ENCODE measurements around the gene TM4SF5. TPM values are rescaled to one million over a fixed set of nuclear protein-coding genes. Genes with fewer than 3 reads are reported as not detected.
A peak's percentile ranks its signal among the peaks of the same experiment; 100 is the strongest.

Gene TM4SF5
- total and polyA plus RNA-seq, 2 donors = 0.14 TPM; not detected in 1

DNA sequence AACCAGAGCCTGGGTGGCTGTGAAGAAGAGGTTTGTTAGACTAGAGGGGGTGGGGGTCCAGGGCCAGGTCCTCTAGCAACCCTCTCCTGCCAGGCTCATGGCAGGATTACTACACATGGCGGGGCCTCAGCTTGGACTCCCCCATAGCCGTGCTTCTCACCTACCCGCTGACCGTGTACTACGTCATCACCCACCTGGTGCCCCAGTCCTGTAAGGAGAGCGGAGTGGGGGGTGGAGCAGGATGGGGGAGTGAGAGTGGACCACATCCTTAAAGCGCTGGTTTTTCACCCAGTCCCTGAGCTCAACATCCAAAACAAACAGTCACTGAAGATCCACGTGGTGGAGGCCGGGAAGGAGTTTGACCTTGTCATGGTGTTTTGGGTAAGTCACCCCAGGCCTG lies 27.8 kb upstream of the TM4SF5 start:
- Histone ChIP-seq H3K4me1 (ENCODE audit: control insufficient read depth in 2 of 2, insufficient read depth in 2 of 2, low read length in 2 of 2) (peaks cover 9 to 26% of the 10 kb centered on the region in 2 donors), H3K27ac (ENCODE audit: low read depth in 1 of 2, low read length in 1 of 2) (no peak overlapping the region), H3K36me3 (ENCODE audit: control insufficient read depth in 2 of 2, insufficient read depth in 2 of 2, low read length in 1 of 2) (no peaks in the 10 kb centered on the region), H3K9me3 (ENCODE audit: control insufficient read depth in 2 of 2, insufficient read depth in 1 of 2, low read length in 1 of 2) (peaks cover 0 to 10% of the 10 kb centered on the region in 2 donors), H3K4me3 (ENCODE audit: low read length in 2 of 2) (no peak overlapping the region), H3K27me3 (ENCODE audit: control insufficient read depth in 2 of 2, insufficient read depth in 1 of 2, low read length in 1 of 2) (peaks cover 43 to 96% of the 10 kb centered on the region in 2 donors)
- WGBS = 97% methylated on average over 9 of the region's 9 CpGs
- DNase-seq (ENCODE audit: low read depth in 6 of 9, low spot score in 9 of 9) = no peak

DNA sequence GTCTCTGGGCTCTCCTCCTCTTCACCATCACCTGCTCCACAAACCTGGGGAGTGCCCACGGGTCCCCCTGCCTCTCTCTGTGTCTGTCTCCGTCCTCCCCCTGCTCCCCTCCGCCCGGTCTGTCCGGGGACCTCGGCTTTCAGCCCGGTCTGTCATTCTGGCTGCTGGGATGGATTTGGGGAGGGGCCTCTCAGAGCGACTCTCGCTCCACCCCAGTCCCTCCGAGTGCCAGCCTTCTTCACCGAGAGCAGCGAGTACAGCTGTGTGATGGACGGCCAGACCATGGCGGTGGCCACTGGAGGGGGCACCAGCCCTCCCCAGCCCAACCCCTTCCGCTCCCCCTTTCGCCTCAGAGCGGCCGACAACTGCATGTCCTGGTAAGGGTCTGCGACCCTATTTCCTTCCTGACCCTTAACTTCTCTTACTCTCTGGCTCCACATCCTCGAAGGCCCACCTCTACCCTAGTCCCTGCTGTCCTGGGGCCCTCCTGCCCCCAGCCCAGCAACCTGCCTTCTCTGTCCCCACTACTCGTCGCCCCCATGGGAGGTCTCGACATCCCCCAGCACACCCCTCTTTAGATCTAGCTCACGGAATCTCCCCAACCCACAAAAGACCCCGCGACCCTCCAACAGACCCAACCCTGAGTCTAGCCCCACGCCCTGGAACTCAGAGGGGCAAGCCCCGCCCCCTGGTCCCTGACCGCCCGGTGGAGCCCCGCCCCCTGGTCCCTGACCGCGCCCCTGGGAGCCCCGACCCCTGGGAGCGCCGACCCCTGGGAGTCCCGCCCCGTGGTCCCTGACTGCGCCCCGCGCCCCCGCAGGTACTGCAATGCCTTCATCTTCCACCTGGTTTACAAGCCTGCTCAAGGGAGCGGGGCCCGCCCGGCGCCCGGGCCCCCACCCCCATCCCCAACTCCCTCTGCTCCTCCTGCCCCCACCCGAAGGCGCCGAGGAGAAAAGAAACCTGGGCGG lies 26.4 kb upstream of the TM4SF5 start:
- peaks cover 0 to 10% of the 10 kb centered on the region in 2 donors for H3K9me3 ChIP-seq (ENCODE audit: control insufficient read depth in 2 of 2, insufficient read depth in 1 of 2, low read length in 1 of 2)
- no peak overlapping the region for H3K4me3 ChIP-seq (ENCODE audit: low read length in 2 of 2)
- H3K27me3 ChIP-seq (ENCODE audit: control insufficient read depth in 2 of 2, insufficient read depth in 1 of 2, low read length in 1 of 2) = peaks cover 29 to 92% of the 10 kb centered on the region in 2 donors
- H3K4me1 ChIP-seq (ENCODE audit: control insufficient read depth in 2 of 2, insufficient read depth in 2 of 2, low read length in 2 of 2) = peaks cover 0 to 17% of the 10 kb centered on the region in 2 donors
- no peak for DNase-seq (ENCODE audit: low read depth in 6 of 9, low spot score in 9 of 9)
- H3K27ac ChIP-seq (ENCODE audit: low read depth in 1 of 2, low read length in 1 of 2) = no peak overlapping the region
- WGBS = 27% methylated on average over 51 of the region's 51 CpGs
- H3K36me3 ChIP-seq (ENCODE audit: control insufficient read depth in 2 of 2, insufficient read depth in 2 of 2, low read length in 1 of 2) = no peaks in the 10 kb centered on the region

DNA sequence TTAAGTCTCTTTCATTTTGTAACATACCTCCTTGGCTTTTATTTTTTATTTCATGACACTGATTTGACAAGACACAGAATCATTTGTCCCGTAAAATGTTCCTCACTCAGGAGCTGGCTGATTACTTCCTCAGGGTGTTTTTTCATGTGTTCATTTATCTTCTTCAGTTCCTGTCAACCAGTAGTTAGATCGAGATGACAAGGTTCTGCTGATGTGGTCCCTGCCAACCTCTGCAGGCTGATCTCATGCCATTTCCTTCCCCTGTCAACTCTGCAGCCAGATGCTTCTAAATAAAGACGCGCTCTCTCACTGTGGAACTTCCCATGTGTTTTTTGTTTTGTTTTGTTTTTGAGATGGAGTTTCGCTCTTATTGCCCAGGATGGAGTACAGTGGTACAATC lies 23.8 kb upstream of the TM4SF5 start:
- Histone ChIP-seq H3K4me1 (ENCODE audit: control insufficient read depth in 2 of 2, insufficient read depth in 2 of 2, low read length in 2 of 2) (peaks cover 0 to 17% of the 10 kb centered on the region in 2 donors), H3K27ac (ENCODE audit: low read depth in 1 of 2, low read length in 1 of 2) (peak overlapping the region in 1 of 2 donors; percentile 1), H3K4me3 (ENCODE audit: low read length in 2 of 2) (no peak overlapping the region), H3K36me3 (ENCODE audit: control insufficient read depth in 2 of 2, insufficient read depth in 2 of 2, low read length in 1 of 2) (no peaks in the 10 kb centered on the region), H3K9me3 (ENCODE audit: control insufficient read depth in 2 of 2, insufficient read depth in 1 of 2, low read length in 1 of 2) (peaks cover 0 to 7% of the 10 kb centered on the region in 2 donors), H3K27me3 (ENCODE audit: control insufficient read depth in 2 of 2, insufficient read depth in 1 of 2, low read length in 1 of 2) (peaks cover 22 to 79% of the 10 kb centered on the region in 2 donors)
- DNase-seq (ENCODE audit: low read depth in 6 of 9, low spot score in 9 of 9) = peak in 5 of 9 donors; percentile 27 to 70 (median 43)
- 4% methylated on average over 5 of the region's 5 CpGs for WGBS

DNA sequence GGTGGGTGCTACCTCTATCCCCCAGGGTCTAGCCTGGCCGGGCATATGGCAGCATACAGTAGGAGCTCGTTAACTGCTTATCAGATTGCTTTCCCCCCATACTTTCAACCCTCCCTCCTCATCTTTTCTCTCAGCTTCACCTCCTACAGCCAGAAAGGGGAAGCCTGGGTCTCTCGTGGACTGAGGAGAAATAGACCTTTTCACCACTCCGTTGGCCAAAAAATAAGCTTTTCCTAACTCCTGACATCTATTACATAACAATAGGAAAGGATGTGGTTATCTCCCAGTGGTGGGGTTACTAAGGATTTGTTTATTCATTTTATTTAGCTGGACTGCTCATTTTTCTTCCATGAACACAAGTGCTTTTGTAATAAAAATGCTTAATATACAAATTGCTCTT lies 23.0 kb upstream of the TM4SF5 start:
- Histone ChIP-seq H3K9me3 (ENCODE audit: control insufficient read depth in 2 of 2, insufficient read depth in 1 of 2, low read length in 1 of 2) (peaks cover 0 to 7% of the 10 kb centered on the region in 2 donors), H3K36me3 (ENCODE audit: control insufficient read depth in 2 of 2, insufficient read depth in 2 of 2, low read length in 1 of 2) (no peaks in the 10 kb centered on the region), H3K4me1 (ENCODE audit: control insufficient read depth in 2 of 2, insufficient read depth in 2 of 2, low read length in 2 of 2) (peaks cover 0 to 17% of the 10 kb centered on the region in 2 donors), H3K27me3 (ENCODE audit: control insufficient read depth in 2 of 2, insufficient read depth in 1 of 2, low read length in 1 of 2) (peaks cover 22 to 73% of the 10 kb centered on the region in 2 donors), H3K27ac (ENCODE audit: low read depth in 1 of 2, low read length in 1 of 2) (no peak overlapping the region), H3K4me3 (ENCODE audit: low read length in 2 of 2) (no peak overlapping the region)
- 44% methylated on average over 4 of the region's 4 CpGs for WGBS
- no peak for DNase-seq (ENCODE audit: low read depth in 6 of 9, low spot score in 9 of 9)

DNA sequence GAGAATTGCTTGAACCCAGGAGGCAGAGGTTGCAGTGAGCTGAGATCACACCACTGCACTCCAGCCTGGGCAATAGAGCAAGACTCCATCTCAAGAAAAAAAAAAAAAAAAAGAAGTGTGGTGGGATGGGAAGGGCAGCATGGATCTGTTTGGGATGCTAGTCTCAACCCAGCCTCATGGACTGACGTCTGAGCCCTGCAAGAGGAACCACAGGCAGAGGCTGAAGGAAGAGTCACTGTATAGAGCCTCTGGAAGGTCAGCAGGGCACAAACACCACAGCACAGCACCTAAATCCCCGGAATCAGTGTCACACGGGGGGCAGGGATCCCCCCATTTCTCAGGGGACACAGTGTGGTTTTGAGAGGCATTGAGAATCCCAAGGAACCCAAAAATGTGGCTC lies 21.1 kb upstream of the TM4SF5 start:
- Histone ChIP-seq H3K9me3 (ENCODE audit: control insufficient read depth in 2 of 2, insufficient read depth in 1 of 2, low read length in 1 of 2) (no peaks in the 10 kb centered on the region), H3K4me1 (ENCODE audit: control insufficient read depth in 2 of 2, insufficient read depth in 2 of 2, low read length in 2 of 2) (peaks cover 0 to 8% of the 10 kb centered on the region in 2 donors), H3K27ac (ENCODE audit: low read depth in 1 of 2, low read length in 1 of 2) (no peak overlapping the region), H3K36me3 (ENCODE audit: control insufficient read depth in 2 of 2, insufficient read depth in 2 of 2, low read length in 1 of 2) (no peaks in the 10 kb centered on the region), H3K27me3 (ENCODE audit: control insufficient read depth in 2 of 2, insufficient read depth in 1 of 2, low read length in 1 of 2) (peaks cover 5 to 66% of the 10 kb centered on the region in 2 donors), H3K4me3 (ENCODE audit: low read length in 2 of 2) (no peak overlapping the region)
- 58% methylated on average over 3 of the region's 3 CpGs for WGBS
- DNase-seq (ENCODE audit: low read depth in 6 of 9, low spot score in 9 of 9) = no peak

DNA sequence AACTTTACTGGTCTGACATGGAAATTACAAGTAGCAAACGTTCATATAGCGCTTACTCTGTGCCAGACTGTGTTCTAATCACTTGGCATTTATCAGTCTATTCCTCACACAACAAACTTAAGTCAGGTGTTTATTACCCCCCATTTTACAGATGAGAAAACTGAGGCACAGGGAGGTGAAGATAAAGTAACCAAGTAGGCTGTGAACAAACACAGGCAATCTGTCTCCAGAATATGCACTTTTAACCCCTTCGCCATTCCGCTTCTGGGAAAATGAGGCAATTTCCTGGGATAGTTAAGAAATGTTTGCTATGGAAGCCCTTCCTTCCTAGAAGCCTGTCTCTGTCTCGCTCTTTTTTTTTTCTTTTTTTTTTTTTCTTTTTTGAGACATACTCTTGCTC lies 19.8 kb upstream of the TM4SF5 start:
- no peak overlapping the region for H3K27ac ChIP-seq (ENCODE audit: low read depth in 1 of 2, low read length in 1 of 2)
- H3K4me3 ChIP-seq (ENCODE audit: low read length in 2 of 2) = no peak overlapping the region
- peaks cover 2 to 59% of the 10 kb centered on the region in 2 donors for H3K27me3 ChIP-seq (ENCODE audit: control insufficient read depth in 2 of 2, insufficient read depth in 1 of 2, low read length in 1 of 2)
- no peaks in the 10 kb centered on the region for H3K9me3 ChIP-seq (ENCODE audit: control insufficient read depth in 2 of 2, insufficient read depth in 1 of 2, low read length in 1 of 2)
- peaks cover 0 to 8% of the 10 kb centered on the region in 2 donors for H3K4me1 ChIP-seq (ENCODE audit: control insufficient read depth in 2 of 2, insufficient read depth in 2 of 2, low read length in 2 of 2)
- H3K36me3 ChIP-seq (ENCODE audit: control insufficient read depth in 2 of 2, insufficient read depth in 2 of 2, low read length in 1 of 2) = no peaks in the 10 kb centered on the region
- 86% methylated on average over 5 of the region's 5 CpGs for WGBS
- no peak for DNase-seq (ENCODE audit: low read depth in 6 of 9, low spot score in 9 of 9)

DNA sequence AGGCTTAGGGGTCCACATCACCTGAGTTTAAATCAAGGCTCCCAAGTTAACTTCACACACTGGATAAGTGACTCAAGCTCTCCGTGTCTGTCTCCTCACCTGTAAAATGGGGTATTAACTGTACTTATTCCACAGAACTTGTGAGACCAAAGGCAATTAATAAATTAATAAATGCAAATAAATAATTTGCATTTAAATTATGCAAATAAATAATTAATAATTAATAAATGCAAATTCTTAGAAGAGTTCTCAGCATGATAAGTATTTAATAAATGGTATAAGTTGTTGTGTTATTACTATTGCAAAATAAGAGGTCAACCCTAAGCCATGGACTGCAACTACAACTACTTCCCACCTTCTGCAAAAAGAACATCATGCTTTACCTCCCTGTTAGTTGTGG lies 18.3 kb upstream of the TM4SF5 start:
- Histone ChIP-seq H3K4me1 (ENCODE audit: control insufficient read depth in 2 of 2, insufficient read depth in 2 of 2, low read length in 2 of 2) (peaks cover 0 to 3% of the 10 kb centered on the region in 2 donors), H3K9me3 (ENCODE audit: control insufficient read depth in 2 of 2, insufficient read depth in 1 of 2, low read length in 1 of 2) (no peaks in the 10 kb centered on the region), H3K27ac (ENCODE audit: low read depth in 1 of 2, low read length in 1 of 2) (no peak overlapping the region), H3K4me3 (ENCODE audit: low read length in 2 of 2) (no peak overlapping the region), H3K27me3 (ENCODE audit: control insufficient read depth in 2 of 2, insufficient read depth in 1 of 2, low read length in 1 of 2) (peaks cover 2 to 49% of the 10 kb centered on the region in 2 donors), H3K36me3 (ENCODE audit: control insufficient read depth in 2 of 2, insufficient read depth in 2 of 2, low read length in 1 of 2) (no peaks in the 10 kb centered on the region)
- 98% methylated on average over 1 of the region's 1 CpG for WGBS
- no peak for DNase-seq (ENCODE audit: low read depth in 6 of 9, low spot score in 9 of 9)

DNA sequence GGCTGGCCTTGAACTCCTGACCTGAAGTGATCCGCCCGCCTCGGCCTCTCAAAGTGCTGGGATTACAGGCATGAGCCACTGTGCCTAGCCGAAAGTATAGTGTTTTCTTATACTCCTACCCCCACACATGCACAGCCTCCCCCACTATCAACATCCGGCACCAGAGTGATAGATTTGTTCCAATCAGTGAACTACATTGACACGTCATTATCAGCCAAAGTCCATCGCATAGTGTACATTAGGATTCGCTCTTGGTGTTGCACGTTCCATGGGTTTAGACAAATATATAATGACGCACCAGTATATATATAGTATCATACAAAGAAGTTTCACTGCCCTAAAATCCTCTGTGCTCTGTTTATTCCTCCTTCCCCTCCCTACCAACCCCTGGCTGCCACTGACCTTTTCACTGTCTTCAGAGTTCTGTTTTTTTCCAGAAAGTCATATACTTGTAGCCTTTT lies 11.9 kb upstream of the TM4SF5 start:
- Histone ChIP-seq H3K27me3 (ENCODE audit: control insufficient read depth in 2 of 2, insufficient read depth in 1 of 2, low read length in 1 of 2) (peaks cover 0 to 14% of the 10 kb centered on the region in 2 donors), H3K4me3 (ENCODE audit: low read length in 2 of 2) (no peak overlapping the region), H3K27ac (ENCODE audit: low read depth in 1 of 2, low read length in 1 of 2) (no peak overlapping the region), H3K36me3 (ENCODE audit: control insufficient read depth in 2 of 2, insufficient read depth in 2 of 2, low read length in 1 of 2) (no peaks in the 10 kb centered on the region), H3K4me1 (ENCODE audit: control insufficient read depth in 2 of 2, insufficient read depth in 2 of 2, low read length in 2 of 2) (no peaks in the 10 kb centered on the region), H3K9me3 (ENCODE audit: control insufficient read depth in 2 of 2, insufficient read depth in 1 of 2, low read length in 1 of 2) (no peaks in the 10 kb centered on the region)
- DNase-seq (ENCODE audit: low read depth in 6 of 9, low spot score in 9 of 9) = no peak
- WGBS = 96% methylated on average over 10 of the region's 10 CpGs

DNA sequence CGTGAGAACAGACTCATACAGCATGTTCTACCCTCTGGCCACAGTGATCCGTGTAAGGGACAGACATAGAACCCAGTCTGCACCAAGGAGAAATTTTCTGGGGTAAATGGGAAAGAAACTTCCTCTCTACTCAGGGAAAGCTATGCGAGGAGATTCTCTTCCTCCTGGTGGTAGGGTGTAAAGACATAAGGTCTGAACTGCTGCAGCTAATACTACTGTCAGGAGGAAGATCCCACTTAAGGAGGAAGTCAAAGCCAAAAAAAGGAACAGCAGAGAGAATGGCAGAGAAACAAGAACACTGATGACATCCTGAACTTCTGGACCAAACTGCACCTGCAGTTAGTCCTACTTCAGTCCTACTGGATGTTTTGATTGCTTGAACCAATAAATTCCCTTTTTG lies 7.1 kb upstream of the TM4SF5 start:
- Histone ChIP-seq H3K4me3 (ENCODE audit: low read length in 2 of 2) (no peak overlapping the region), H3K4me1 (ENCODE audit: control insufficient read depth in 2 of 2, insufficient read depth in 2 of 2, low read length in 2 of 2) (no peaks in the 10 kb centered on the region), H3K27ac (ENCODE audit: low read depth in 1 of 2, low read length in 1 of 2) (no peak overlapping the region), H3K27me3 (ENCODE audit: control insufficient read depth in 2 of 2, insufficient read depth in 1 of 2, low read length in 1 of 2) (peaks cover 0 to 6% of the 10 kb centered on the region in 2 donors), H3K36me3 (ENCODE audit: control insufficient read depth in 2 of 2, insufficient read depth in 2 of 2, low read length in 1 of 2) (no peaks in the 10 kb centered on the region), H3K9me3 (ENCODE audit: control insufficient read depth in 2 of 2, insufficient read depth in 1 of 2, low read length in 1 of 2) (no peaks in the 10 kb centered on the region)
- 53% methylated on average over 3 of the region's 3 CpGs for WGBS
- no peak for DNase-seq (ENCODE audit: low read depth in 6 of 9, low spot score in 9 of 9)

Measured in thymus (tissue), 11 donors.